ENCODE data around the gene SPRING1. TPM values are rescaled to one million over a fixed set of nuclear protein-coding genes. Genes with fewer than 3 reads are reported as not detected.
A peak's percentile ranks its signal among the peaks of the same experiment; 100 is the strongest.

The SPRING1 gene
- total and polyA plus RNA-seq, 2 of the 13 experiments (the other 11 are each of a cell fraction or from before 2014, with no cell fraction given), result 20.0 to 51.8 TPM

DNA sequence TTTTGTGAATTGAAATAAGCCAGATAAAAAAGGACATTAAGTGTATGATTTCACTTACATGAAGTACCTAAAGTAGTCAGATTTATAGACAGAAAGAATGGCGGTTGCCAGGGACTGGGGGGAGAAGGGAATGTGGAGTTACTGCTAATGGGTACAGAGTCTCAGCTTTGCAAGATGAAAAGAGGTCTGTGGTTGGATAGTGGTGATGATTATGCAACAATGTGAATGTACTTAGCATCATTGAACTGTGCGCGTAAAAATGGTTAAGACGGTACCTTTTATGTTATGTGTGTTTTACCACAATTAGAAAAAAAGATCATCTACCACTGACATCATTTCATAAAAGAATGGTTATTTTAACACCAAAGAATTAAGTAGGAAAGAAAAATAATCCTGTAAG is 36.2 kb upstream of the SPRING1 start (continued):
- TF ChIP-seq, protein P1, sequence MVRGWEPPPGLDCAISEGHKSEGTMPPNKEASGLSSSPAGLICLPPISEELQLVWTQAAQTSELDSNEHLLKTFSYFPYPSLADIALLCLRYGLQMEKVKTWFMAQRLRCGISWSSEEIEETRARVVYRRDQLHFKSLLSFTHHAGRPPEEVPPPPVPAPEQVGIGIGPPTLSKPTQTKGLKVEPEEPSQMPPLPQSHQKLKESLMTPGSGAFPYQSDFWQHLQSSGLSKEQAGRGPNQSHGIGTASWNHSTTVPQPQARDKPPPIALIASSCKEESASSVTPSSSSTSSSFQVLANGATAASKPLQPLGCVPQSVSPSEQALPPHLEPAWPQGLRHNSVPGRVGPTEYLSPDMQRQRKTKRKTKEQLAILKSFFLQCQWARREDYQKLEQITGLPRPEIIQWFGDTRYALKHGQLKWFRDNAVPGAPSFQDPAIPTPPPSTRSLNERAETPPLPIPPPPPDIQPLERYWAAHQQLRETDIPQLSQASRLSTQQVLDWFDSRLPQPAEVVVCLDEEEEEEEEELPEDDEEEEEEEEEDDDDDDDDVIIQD (CRISPR knock-in tag; IDR thresholded peaks at IDR 0.05; ENCODE audit: low read depth), result no peak
- TF ChIP-seq SRF (IDR thresholded peaks at IDR 0.05; ENCODE audit: low read depth, low read length) (no peak), ZNF549 (CRISPR knock-in tag; IDR thresholded peaks at IDR 0.05) (no peak), ZSCAN21 (CRISPR knock-in tag; IDR thresholded peaks at IDR 0.05; ENCODE audit: borderline replicate concordance) (no peak)
- TF ChIP-seq, protein P2, sequence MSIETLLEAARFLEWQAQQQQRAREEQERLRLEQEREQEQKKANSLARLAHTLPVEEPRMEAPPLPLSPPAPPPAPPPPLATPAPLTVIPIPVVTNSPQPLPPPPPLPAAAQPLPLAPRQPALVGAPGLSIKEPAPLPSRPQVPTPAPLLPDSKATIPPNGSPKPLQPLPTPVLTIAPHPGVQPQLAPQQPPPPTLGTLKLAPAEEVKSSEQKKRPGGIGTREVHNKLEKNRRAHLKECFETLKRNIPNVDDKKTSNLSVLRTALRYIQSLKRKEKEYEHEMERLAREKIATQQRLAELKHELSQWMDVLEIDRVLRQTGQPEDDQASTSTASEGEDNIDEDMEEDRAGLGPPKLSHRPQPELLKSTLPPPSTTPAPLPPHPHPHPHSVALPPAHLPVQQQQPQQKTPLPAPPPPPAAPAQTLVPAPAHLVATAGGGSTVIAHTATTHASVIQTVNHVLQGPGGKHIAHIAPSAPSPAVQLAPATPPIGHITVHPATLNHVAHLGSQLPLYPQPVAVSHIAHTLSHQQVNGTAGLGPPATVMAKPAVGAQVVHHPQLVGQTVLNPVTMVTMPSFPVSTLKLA (IDR thresholded peaks at IDR 0.05), result no peak

DNA sequence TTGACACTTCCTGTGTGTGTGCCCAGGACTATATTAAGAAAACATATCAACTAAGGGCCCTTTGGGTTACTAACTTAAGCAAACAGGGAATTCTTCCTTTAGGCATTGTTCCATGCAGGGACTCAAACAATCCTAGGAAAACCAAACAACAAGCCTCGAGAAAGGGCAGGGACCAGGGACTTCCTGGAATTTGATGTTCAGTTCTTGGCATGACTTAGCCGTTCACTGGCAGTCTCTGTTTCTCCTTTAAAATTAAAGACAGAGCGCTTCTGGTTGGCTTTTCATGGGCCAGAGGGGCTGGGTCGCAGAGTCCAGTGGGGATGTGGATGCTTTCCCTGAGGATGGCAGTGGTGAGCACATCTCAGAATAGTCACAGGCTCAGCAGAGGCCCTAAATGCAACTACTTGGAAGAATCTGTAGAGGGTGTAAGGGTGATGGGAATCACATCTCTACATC is 35.4 kb upstream of the SPRING1 start:
- Histone ChIP-seq H3K9ac (ENCODE audit: insufficient read depth, low read depth, low read length) (no peak overlapping the region), H3K27ac (ENCODE audit: extremely low read length, insufficient read depth, low read length) (no peak overlapping the region), H3K9me3 (ENCODE audit: low read length) (no peaks in the 10 kb centered on the region), H3K36me3 (replicated peaks in 1 of 2; ENCODE audit: control insufficient read depth in 1 of 2, insufficient read depth in 2 of 2, low read length in 2 of 2) (no peaks in the 10 kb centered on the region), H2AFZ (ENCODE audit: low read length) (no peak overlapping the region), H3K79me2 (ENCODE audit: insufficient read depth, low read length) (no peaks in the 10 kb centered on the region), H3K4me1 (ENCODE audit: insufficient read depth, low read length) (no peaks in the 10 kb centered on the region), H3K27me3 (ENCODE audit: control insufficient read depth in 1 of 2, insufficient read depth in 2 of 2, low read length in 2 of 2) (no peaks in the 10 kb centered on the region), H3K4me2 (ENCODE audit: low read depth, low read length) (no peak overlapping the region), H3K4me3 (replicated peaks in 1 of 3; ENCODE audit: insufficient read depth in 1 of 3, low read depth in 2 of 3, low read length in 3 of 3) (no peak overlapping the region), H4K20me1 (ENCODE audit: insufficient read depth, low read length) (no peaks in the 10 kb centered on the region)
- no peak for FAIRE-seq
- no TSS peak for BruUV-seq (replicated peaks)
- POLR2A ChIA-PET, result no interaction called here
- WGBS (ENCODE audit: low lambda C conversion rate), result 80% methylated on average over 4 of the region's 4 CpGs
- ATAC-seq, result peak; percentile 70
- CTCF ChIA-PET (ENCODE audit: low intra/inter-chr PET ratio, low total read pairs), result no interaction called here
- peak; percentile 9 for DNase-seq (ENCODE audit: low spot score)
- intact Hi-C loops (cut with micrococcal nuclease; ENCODE audit: unreplicated experiment) (no loop called here), in situ Hi-C loops (cut with HindIII; ENCODE audit: extremely low pct_ligation_motif_present, low pct_unique_long_range_greater_than_20kb) (no loop called here)
- TF ChIP-seq ZNF678 (CRISPR knock-in tag; IDR thresholded peaks at IDR 0.05) (no peak), STAG1 (CRISPR knock-in tag; IDR thresholded peaks at IDR 0.05) (0 out of 2 replicates have a peak, but pooled peaks have one; percentile 12)

Measured in HepG2 (cell line).